GM12878 (cell line): ENCODE results near the gene DNAH17. TPM values are rescaled to one million over a fixed set of nuclear protein-coding genes. Genes with fewer than 3 reads are reported as not detected.

Experiments used
- ATAC-seq: fragments of 200-7000 bp; cut with Tn5 transposase; 3 replicates; pipeline ENCODE4 v1.9.1; 2020; ENCODE audit warnings: mild to moderate bottlenecking, moderate library complexity
- BruUV-seq: library from RNA; stranded (reverse); fragments of 400-500 nt; replicated peaks from 2 replicates; lab custom pipeline; 2021; lab: Mats Ljungman, UMichigan
- CTCF ChIA-PET: fragments of 300-600 bp; sonication (Branson Sonifier 250); formaldehyde crosslinking; extraction: SDS; loops from one replicate; lab custom pipeline; 2021; ENCODE audit warnings: inconsistent platforms; lab: Yijun Ruan, JAX
- POLR2A ChIA-PET: fragments of 350-600 bp; formaldehyde crosslinking; extraction: SDS; loops from one replicate; lab custom pipeline; 2021; ENCODE audit warnings: inconsistent platforms; lab: Charles Lee
- RAD21 ChIA-PET: fragments of 300-600 bp; sonication (Branson Sonifier 250); formaldehyde crosslinking; loops from one replicate; lab custom pipeline; 2023; ENCODE audit warnings: antibody characterized with exemption; ENCODE audit not compliant: unreplicated experiment; lab: Charles Lee
- SMC1A ChIA-PET: fragments of 300-600 bp; sonication (Branson Sonifier 250); formaldehyde crosslinking; loops from one replicate; lab custom pipeline; 2023; ENCODE audit not compliant: unreplicated experiment, uncharacterized antibody; lab: Charles Lee
- DNase-seq: peaks from one replicate; pipeline ENCODE4 v3.0.0-alpha.2; 2011; ENCODE audit warnings: low read depth, low spot score
- FAIRE-seq: peaks from 3 replicates; lab custom pipeline; 2011; peaks lifted over from hg19 to GRCh38; lab: Jason Lieb, UNC
- H2AFZ ChIP-seq: 2 replicates; pipeline ENCODE4 v1.6.0; 2011; ENCODE audit warnings: low read depth, low read length, control low read depth; ENCODE audit not compliant: control insufficient read depth
- H3K27ac ChIP-seq: 2 replicates; pipeline ENCODE4 v1.5.1; 2011; ENCODE audit warnings: control low read depth; ENCODE audit not compliant: control insufficient read depth, insufficient read depth
- H3K27me3 ChIP-seq, 2 experiments: replicated peaks in 1 of 2; 2 replicates each; pipeline versions ENCODE4 v1.6.0 to v1.6.1; 2011; ENCODE audit warnings: low read length in 1 of 2; ENCODE audit not compliant: control insufficient read depth in 2 of 2, insufficient read depth in 2 of 2
- H3K36me3 ChIP-seq, 2 experiments: 2 replicates each; pipeline ENCODE4 v1.5.1; 2011; ENCODE audit warnings: low read length in 1 of 2; ENCODE audit not compliant: control insufficient read depth in 2 of 2, insufficient read depth in 2 of 2
- H3K4me1 ChIP-seq: 2 replicates; pipeline ENCODE4 v1.6.1; 2011; ENCODE audit warnings: mild to moderate bottlenecking, low read length, moderate library complexity, mixed read lengths; ENCODE audit not compliant: control insufficient read depth, insufficient read depth
- H3K4me2 ChIP-seq: 2 replicates; pipeline ENCODE4 v1.6.0; 2011; ENCODE audit warnings: control low read depth; ENCODE audit not compliant: control insufficient read depth, insufficient read depth
- H3K4me3 ChIP-seq: fragments of 200-600 bp; sonication (generic); 2 replicates; pipeline ENCODE4 v1.5.1; 2016
- H3K79me2 ChIP-seq: 2 replicates; pipeline ENCODE4 v1.6.0; 2011; ENCODE audit warnings: low read length; ENCODE audit not compliant: control insufficient read depth, insufficient read depth
- H3K9ac ChIP-seq: 2 replicates; pipeline ENCODE4 v1.8.0; 2011; ENCODE audit warnings: low read length, control low read depth, mixed read lengths; ENCODE audit not compliant: control insufficient read depth, insufficient read depth
- H3K9me3 ChIP-seq: replicated peaks from 3 replicates; pipeline ENCODE4 v1.5.1; 2011; ENCODE audit warnings: mild to moderate bottlenecking, low read length; ENCODE audit not compliant: control insufficient read depth, insufficient read depth
- H4K20me1 ChIP-seq: 2 replicates; pipeline ENCODE4 v1.6.0; 2011; ENCODE audit not compliant: control insufficient read depth, insufficient read depth
- ASH2L ChIP-seq: fragments of 300-600, 200-600 bp; sonication (generic); IDR thresholded peaks from 2 replicates; pipeline ENCODE4 v1.6.1; 2017; ENCODE audit warnings: low read depth, mild to moderate bottlenecking, borderline replicate concordance
- ATF7 ChIP-seq: fragments of 450-650 bp; IDR thresholded peaks from 2 replicates; pipeline ENCODE4 v1.6.1; 2016; ENCODE audit warnings: low read depth, mild to moderate bottlenecking
- BCL11A ChIP-seq: IDR thresholded peaks from 2 replicates; pipeline ENCODE4 v1.6.1; 2011; ENCODE audit warnings: low read depth, low read length
- EGR1 ChIP-seq, 2 experiments: IDR thresholded peaks; 1 replicate in 1 of 2; 2 replicates in 1 of 2; pipeline ENCODE4 v1.6.1; 2011 to 2012; ENCODE audit warnings: low read depth in 2 of 2, low read length in 2 of 2, borderline replicate concordance in 1 of 2, mild to moderate bottlenecking in 1 of 2, moderate library complexity in 1 of 2
- EP300 ChIP-seq, 2 experiments: fragments of 150-350 bp in 1 of 2; IDR thresholded peaks; 2 replicates each; pipeline ENCODE4 v1.6.1; 2011 to 2012; ENCODE audit warnings: low read depth in 2 of 2, low read length in 2 of 2, borderline replicate concordance in 1 of 2, improper control_type of control experiment in 1 of 2, inconsistent platforms in 1 of 2; ENCODE audit not compliant: control insufficient read depth in 1 of 2
- MYC ChIP-seq: IDR thresholded peaks from 2 replicates; pipeline ENCODE4 v1.6.1; 2011; ENCODE audit warnings: mild to moderate bottlenecking, low read length, moderate library complexity, inconsistent platforms; ENCODE audit not compliant: insufficient read depth, insufficient replicate concordance, insufficient read length, severe bottlenecking
- NBN ChIP-seq: fragments of 450-650 bp; IDR thresholded peaks from 2 replicates; pipeline ENCODE4 v1.6.1; 2016
- NFIC ChIP-seq: IDR thresholded peaks from 2 replicates; pipeline ENCODE4 v1.6.1; 2012; ENCODE audit warnings: low read depth, mild to moderate bottlenecking, inconsistent platforms, low read length, moderate library complexity
- NR2C2 ChIP-seq: IDR thresholded peaks from 2 replicates; pipeline ENCODE4 v1.6.1; 2011; ENCODE audit warnings: borderline replicate concordance, low read depth; ENCODE audit not compliant: control insufficient read depth, insufficient read length
- NR2F1 ChIP-seq: fragments of 450-650 bp; conservative IDR thresholded peaks from 2 replicates; pipeline ENCODE4 v1.6.1; 2017; ENCODE audit warnings: mild to moderate bottlenecking
- PAX8 ChIP-seq: fragments of 450-650 bp; IDR thresholded peaks from 2 replicates; pipeline ENCODE4 v1.6.1; 2017; ENCODE audit warnings: mild to moderate bottlenecking, moderate library complexity
- RFX5 ChIP-seq: IDR thresholded peaks from 2 replicates; pipeline ENCODE4 v1.6.1; 2011; ENCODE audit warnings: low read depth, low read length, improper control_type of control experiment
- SREBF2 ChIP-seq: IDR thresholded peaks from 2 replicates; pipeline ENCODE4 v1.6.1; 2012; ENCODE audit warnings: mild to moderate bottlenecking, low read length
- TARDBP ChIP-seq: IDR thresholded peaks from 2 replicates; pipeline ENCODE4 v1.6.1; 2016; ENCODE audit warnings: borderline replicate concordance
- TBL1XR1 ChIP-seq: IDR thresholded peaks from 2 replicates; pipeline ENCODE4 v1.6.1; 2012; ENCODE audit warnings: low read depth, low read length, improper control_type of control experiment
- YBX1 ChIP-seq: fragments of 450-650 bp; IDR thresholded peaks from 2 replicates; pipeline ENCODE4 v1.6.1; 2016; ENCODE audit warnings: antibody characterized with exemption
- ZBED1 ChIP-seq: IDR thresholded peaks from 2 replicates; pipeline ENCODE4 v1.6.1; 2016; ENCODE audit warnings: borderline replicate concordance
- ZNF24 ChIP-seq: fragments of 450-650 bp; IDR thresholded peaks from 2 replicates; pipeline ENCODE4 v1.6.1; 2017; ENCODE audit warnings: antibody characterized with exemption, mild to moderate bottlenecking
- WGBS: methylation state at CpG from one replicate; pipeline ENCODE4 v1.1.6; 2016; ENCODE audit warnings: low lambda C conversion rate; ENCODE audit not compliant: insufficient replicate concordance, insufficient coverage; ENCODE audit errors: missing lambda C conversion rate; 5-methylcytosine and 5-hydroxymethylcytosine counted together
- in situ Hi-C: fragments of 300-500 bp; cut with MboI; formaldehyde crosslinking; loops from 9 replicates; pipeline ENCODE4 v1.14.3; 2018; ENCODE audit warnings: mixed read lengths
- intact Hi-C: fragments of 100-400 bp; cut with micrococcal nuclease; formaldehyde crosslinking; loops from one replicate; pipeline ENCODE4 v1.14.2; 2022; ENCODE audit not compliant: unreplicated experiment
- polyA plus RNA-seq, 11 experiments: library from polyadenylated mRNA; depleted of rRNA in 4 of 11; unstranded in 6 of 11; stranded (reverse) in 5 of 11; fragments of >200 nt; fragmentation: Nextera tagmentation in 4 of 11; fragmentation: Illumina TruSeq in 1 of 11; extraction: Ambion mirVana in 4 of 11; extraction: Trizol in 1 of 11; gene quantifications; 1 replicate in 1 of 11; 2 replicates in 10 of 11; pipeline versions ENCODE4 v1.2.1 to v1.2.3, GENCODE V29; 2011 to 2016; ENCODE audit warnings: inconsistent platforms in 2 of 11, missing spikeins in 2 of 11, low read depth in 1 of 11
- total RNA-seq, 4 experiments: library from RNA; depleted of rRNA in 3 of 4; stranded (reverse); fragments of >200 nt in 3 of 4; fragmentation: Illumina TruSeq in 1 of 4; extraction: Trizol in 1 of 4; gene quantifications; 2 replicates each; pipeline versions ENCODE4 v1.2.1 to v1.2.3, GENCODE V29; 2013 to 2021

Gene DNAH17
- total and polyA plus RNA-seq, 10 of the 15 experiments (the other 5 are each of a cell fraction or from before 2014, with no cell fraction given): 0.16 to 2.9 (median 0.56) TPM

GRCh38 chr17:78408476-78409050 is 168.6 kb downstream of the DNAH17 start:
- SMC1A ChIA-PET: no interaction called here
- intact Hi-C loops (no loop called here), in situ Hi-C loops (no loop called here)
- no peaks in the 10 kb centered on the region; the same call in 1 of the 2 replicates for H4K20me1 ChIP-seq
- POLR2A ChIA-PET: no interaction called here
- no peaks in the 10 kb centered on the region for H3K4me1 ChIP-seq
- no peak overlapping the region for H3K27ac ChIP-seq
- no TSS peak for BruUV-seq
- CTCF ChIA-PET: no interaction called here
- peaks cover 31 to 39% of the 10 kb centered on the region in 2 experiments for H3K36me3 ChIP-seq
- TF ChIP-seq PAX8 (no peak), NFIC (no peak), RFX5 (no peak), EP300 (IDR thresholded peaks at IDR 0.05; ENCODE audit: borderline replicate concordance in 1 of 2, control insufficient read depth in 1 of 2, low read depth in 2 of 2, low read length in 2 of 2) (no peak), ASH2L (no peak), NR2F1 (no peak), MYC (no peak), NR2C2 (no peak), ZBED1 (no peak), ZNF24 (no peak), BCL11A (no peak), EGR1 (IDR thresholded peaks at IDR 0.05; ENCODE audit: borderline replicate concordance in 1 of 2, low read depth in 2 of 2, low read length in 2 of 2) (no peak), NBN (no peak), SREBF2 (no peak), TARDBP (no peak), YBX1 (no peak), ATF7 (no peak), TBL1XR1 (no peak)
- TF ChIP-seq, all 136 proteins: peak for 0
- H3K4me3 ChIP-seq: no peak overlapping the region
- no peaks in the 10 kb centered on the region for H3K9me3 ChIP-seq
- no peak overlapping the region for H3K4me2 ChIP-seq
- RAD21 ChIA-PET: no interaction called here
- H3K9ac ChIP-seq: no peak overlapping the region
- no peaks in the 10 kb centered on the region for H3K27me3 ChIP-seq
- no peak overlapping the region for H2AFZ ChIP-seq
- WGBS: over 99% methylated on average over 23 of the region's 23 CpGs
- peaks cover 4% of the 10 kb centered on the region for H3K79me2 ChIP-seq
- FAIRE-seq: no peak
- no peak for ATAC-seq
- no peak for DNase-seq
